HEK293 (cell line): Measurements from ENCODE around the gene MRTFB.

ENCODE experiments used
- CTCF ChIA-PET: fragments of 350-600 bp; formaldehyde crosslinking; extraction: SDS; loops from one replicate; lab custom pipeline; 2021; ENCODE audit warnings: antibody characterized with exemption; lab: Yijun Ruan, JAX
- POLR2A ChIA-PET: fragments of 300-600 bp; formaldehyde crosslinking; extraction: SDS; loops from one replicate; lab custom pipeline; 2020; ENCODE audit warnings: antibody characterized with exemption, inconsistent platforms; lab: Yijun Ruan, JAX
- H3K27ac ChIP-seq: fragments of 200-500 bp; sonication (Bioruptor generic); 2 replicates; pipeline ENCODE4 v1.5.1; 2014; ENCODE audit warnings: low read depth, low read length, control low read depth, inconsistent platforms; ENCODE audit errors: extremely low read depth
- H3K36me3 ChIP-seq, 2 experiments: fragments of 200-500 bp in 1 of 2; sonication (Bioruptor generic) in 1 of 2; 1 replicate in 1 of 2; 2 replicates in 1 of 2; pipeline ENCODE4 v1.5.1; 2014 to 2017; ENCODE audit warnings: inconsistent platforms in 2 of 2, low read length in 2 of 2; ENCODE audit not compliant: control insufficient read depth in 2 of 2, insufficient read depth in 1 of 2
- H3K4me1 ChIP-seq: fragments of 200-500 bp; sonication (Bioruptor generic); 2 replicates; pipeline ENCODE4 v1.5.1; 2014; ENCODE audit warnings: mild to moderate bottlenecking, low read length, inconsistent platforms; ENCODE audit not compliant: control insufficient read depth, insufficient read depth
- H3K4me3 ChIP-seq: 2 replicates; pipeline ENCODE4 v1.5.1; 2011; ENCODE audit warnings: low read depth, mild to moderate bottlenecking, control low read depth, low read length, moderate library complexity
- H3K9me3 ChIP-seq: fragments of 200-500 bp; sonication (Bioruptor generic); 2 replicates; pipeline ENCODE4 v1.5.1; 2014; ENCODE audit warnings: low read depth, low read length, inconsistent platforms; ENCODE audit not compliant: control insufficient read depth, insufficient read depth
- OSR2 ChIP-seq: fragments of 450-650 bp; formaldehyde crosslinking; IDR thresholded peaks from 2 replicates; pipeline ENCODE4 v1.5.1; 2016; ENCODE audit warnings: missing biosample characterization, missing genetic modification characterization
- REST ChIP-seq: fragments of 450-650 bp; formaldehyde crosslinking; IDR thresholded peaks from 2 replicates; pipeline ENCODE4 v1.5.1; 2016; ENCODE audit warnings: missing biosample characterization, missing genetic modification characterization
- SALL2 ChIP-seq: fragments of 450-650 bp; formaldehyde crosslinking; IDR thresholded peaks from 2 replicates; pipeline ENCODE4 v1.5.0; 2017; ENCODE audit warnings: missing biosample characterization, mild to moderate bottlenecking, missing genetic modification characterization, borderline replicate concordance
- SETDB1 ChIP-seq: IDR thresholded peaks from one replicate; pipeline ENCODE4 v1.6.1; 2017; ENCODE audit warnings: mild to moderate bottlenecking, low read length, moderate library complexity, mixed read lengths; ENCODE audit not compliant: insufficient read length
- SP3 ChIP-seq: fragments of 450-650 bp; formaldehyde crosslinking; IDR thresholded peaks from 2 replicates; pipeline ENCODE4 v1.5.1; 2016; ENCODE audit warnings: missing biosample characterization, missing genetic modification characterization
- ZBTB1 ChIP-seq: fragments of 450-650 bp; formaldehyde crosslinking; IDR thresholded peaks from 2 replicates; pipeline ENCODE4 v1.5.1; 2016; ENCODE audit warnings: missing biosample characterization, missing genetic modification characterization
- ZBTB20 ChIP-seq: fragments of 450-650 bp; formaldehyde crosslinking; IDR thresholded peaks from 2 replicates; pipeline ENCODE4 v1.5.1; 2016; ENCODE audit warnings: missing biosample characterization, missing genetic modification characterization
- ZEB2 ChIP-seq: fragments of 450-650 bp; formaldehyde crosslinking; IDR thresholded peaks from 2 replicates; pipeline ENCODE4 v1.5.1; 2016; ENCODE audit warnings: missing biosample characterization, missing genetic modification characterization
- ZFP3 ChIP-seq: fragments of 450-650 bp; formaldehyde crosslinking; IDR thresholded peaks from 2 replicates; pipeline ENCODE4 v1.5.1; 2016; ENCODE audit warnings: low read depth, missing biosample characterization, missing genetic modification characterization
- ZNF121 ChIP-seq: fragments of 450-650 bp; formaldehyde crosslinking; IDR thresholded peaks from 2 replicates; pipeline ENCODE4 v1.5.1; 2016; ENCODE audit warnings: missing biosample characterization, missing genetic modification characterization
- ZNF2 ChIP-seq: fragments of 450-650 bp; formaldehyde crosslinking; IDR thresholded peaks from 2 replicates; pipeline ENCODE4 v1.5.1; 2016; ENCODE audit warnings: missing biosample characterization, missing genetic modification characterization
- ZNF214 ChIP-seq: fragments of 450-650 bp; formaldehyde crosslinking; IDR thresholded peaks from 2 replicates; pipeline ENCODE4 v1.5.1; 2017; ENCODE audit warnings: missing biosample characterization, mild to moderate bottlenecking, missing genetic modification characterization, borderline replicate concordance
- ZNF223 ChIP-seq: fragments of 450-650 bp; formaldehyde crosslinking; IDR thresholded peaks from 2 replicates; pipeline ENCODE4 v1.5.1; 2016; ENCODE audit warnings: missing biosample characterization, missing genetic modification characterization
- ZNF324 ChIP-seq: fragments of 450-650 bp; formaldehyde crosslinking; IDR thresholded peaks from 2 replicates; pipeline ENCODE4 v1.5.1; 2016; ENCODE audit warnings: missing biosample characterization, missing genetic modification characterization
- ZNF362 ChIP-seq: fragments of 450-650 bp; formaldehyde crosslinking; IDR thresholded peaks from 2 replicates; pipeline ENCODE4 v1.5.1; 2016; ENCODE audit warnings: missing biosample characterization, missing genetic modification characterization
- ZNF549 ChIP-seq: fragments of 450-650 bp; IDR thresholded peaks from 2 replicates; pipeline ENCODE4 v1.5.1; 2018; ENCODE audit warnings: missing biosample characterization, missing genetic modification characterization, mild to moderate bottlenecking, inconsistent platforms, moderate library complexity
- ZNF624 ChIP-seq: fragments of 450-650 bp; formaldehyde crosslinking; IDR thresholded peaks from 2 replicates; pipeline ENCODE4 v1.5.1; 2017; ENCODE audit warnings: missing biosample characterization, missing genetic modification characterization
- ZNF664 ChIP-seq: fragments of 450-650 bp; formaldehyde crosslinking; IDR thresholded peaks from 2 replicates; pipeline ENCODE4 v1.5.1; 2016; ENCODE audit warnings: missing biosample characterization, missing genetic modification characterization
- ZNF792 ChIP-seq: fragments of 450-650 bp; formaldehyde crosslinking; IDR thresholded peaks from 2 replicates; pipeline ENCODE4 v1.5.1; 2016; ENCODE audit warnings: missing biosample characterization, missing genetic modification characterization
- ZNF843 ChIP-seq: fragments of 450-650 bp; formaldehyde crosslinking; IDR thresholded peaks from 2 replicates; pipeline ENCODE4 v1.5.1; 2016; ENCODE audit warnings: missing biosample characterization, missing genetic modification characterization
- TF ChIP-seq, protein P1 (sequence below): fragments of 450-650 bp; formaldehyde crosslinking; IDR thresholded peaks from 2 replicates; pipeline ENCODE4 v1.5.1; 2016; ENCODE audit warnings: missing biosample characterization, missing genetic modification characterization, low read depth
- TF ChIP-seq, protein P2 (sequence below): fragments of 450-650 bp; formaldehyde crosslinking; IDR thresholded peaks from 2 replicates; pipeline ENCODE4 v1.5.1; 2016; ENCODE audit warnings: missing biosample characterization, missing genetic modification characterization

MRTFB gene

GRCh38 chr16:14202095-14202494, 131.0 kb downstream of the MRTFB start:
- TF ChIP-seq ZNF214 (no peak), ZNF624 (no peak), ZFP3 (tag by site-specific recombination) (no peak), ZEB2 (tag by site-specific recombination) (no peak), ZNF121 (no peak), ZNF2 (no peak), REST (tag by site-specific recombination) (no peak), ZNF843 (no peak), ZBTB1 (tag by site-specific recombination) (no peak), ZNF549 (tag by site-specific recombination) (no peak), ZNF664 (tag by site-specific recombination) (no peak), SALL2 (tag by site-specific recombination) (no peak), ZNF362 (no peak), SETDB1 (no peak), ZNF223 (no peak)
- TF ChIP-seq, protein P1, sequence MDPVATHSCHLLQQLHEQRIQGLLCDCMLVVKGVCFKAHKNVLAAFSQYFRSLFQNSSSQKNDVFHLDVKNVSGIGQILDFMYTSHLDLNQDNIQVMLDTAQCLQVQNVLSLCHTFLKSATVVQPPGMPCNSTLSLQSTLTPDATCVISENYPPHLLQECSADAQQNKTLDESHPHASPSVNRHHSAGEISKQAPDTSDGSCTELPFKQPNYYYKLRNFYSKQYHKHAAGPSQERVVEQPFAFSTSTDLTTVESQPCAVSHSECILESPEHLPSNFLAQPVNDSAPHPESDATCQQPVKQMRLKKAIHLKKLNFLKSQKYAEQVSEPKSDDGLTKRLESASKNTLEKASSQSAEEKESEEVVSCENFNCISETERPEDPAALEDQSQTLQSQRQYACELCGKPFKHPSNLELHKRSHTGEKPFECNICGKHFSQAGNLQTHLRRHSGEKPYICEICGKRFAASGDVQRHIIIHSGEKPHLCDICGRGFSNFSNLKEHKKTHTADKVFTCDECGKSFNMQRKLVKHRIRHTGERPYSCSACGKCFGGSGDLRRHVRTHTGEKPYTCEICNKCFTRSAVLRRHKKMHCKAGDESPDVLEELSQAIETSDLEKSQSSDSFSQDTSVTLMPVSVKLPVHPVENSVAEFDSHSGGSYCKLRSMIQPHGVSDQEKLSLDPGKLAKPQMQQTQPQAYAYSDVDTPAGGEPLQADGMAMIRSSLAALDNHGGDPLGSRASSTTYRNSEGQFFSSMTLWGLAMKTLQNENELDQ (tag by site-specific recombination), result no peak
- Histone ChIP-seq H3K4me1 (peaks cover 6% of the 10 kb centered on the region; the same call in 1 of the 2 replicates), H3K4me3 (no peak overlapping the region), H3K36me3 (no peaks in the 10 kb centered on the region), H3K9me3 (no peaks in the 10 kb centered on the region), H3K27ac (no peak overlapping the region)
- POLR2A ChIA-PET, result no interaction called here
- CTCF ChIA-PET, result interaction anchor here (1.0 to 1.3 kb wide), 3 partner anchors 12 to 265 kb away, joined by 3 read pairs; no protein-coding TSS in a partner anchor

- no peaks in the 10 kb centered on the region for H3K36me3 ChIP-seq
- peaks cover 6% of the 10 kb centered on the region; the same call in 1 of the 2 replicates for H3K4me1 ChIP-seq
- POLR2A ChIA-PET, result no interaction called here
- CTCF ChIA-PET, result interaction anchor here (0.7 to 1.3 kb wide), 4 partner anchors 12 to 266 kb away, joined by 3 read pairs; no protein-coding TSS in a partner anchor
- TF ChIP-seq ZNF792 (no peak), OSR2 (tag by site-specific recombination) (0 out of 2 replicates have a peak, but pooled peaks have one; percentile 28), ZBTB20 (tag by site-specific recombination) (peak; percentile 59; the same call in 1 of the 2 replicates), SP3 (tag by site-specific recombination) (no peak), ZNF324 (tag by site-specific recombination) (no peak)
- TF ChIP-seq, protein P2, sequence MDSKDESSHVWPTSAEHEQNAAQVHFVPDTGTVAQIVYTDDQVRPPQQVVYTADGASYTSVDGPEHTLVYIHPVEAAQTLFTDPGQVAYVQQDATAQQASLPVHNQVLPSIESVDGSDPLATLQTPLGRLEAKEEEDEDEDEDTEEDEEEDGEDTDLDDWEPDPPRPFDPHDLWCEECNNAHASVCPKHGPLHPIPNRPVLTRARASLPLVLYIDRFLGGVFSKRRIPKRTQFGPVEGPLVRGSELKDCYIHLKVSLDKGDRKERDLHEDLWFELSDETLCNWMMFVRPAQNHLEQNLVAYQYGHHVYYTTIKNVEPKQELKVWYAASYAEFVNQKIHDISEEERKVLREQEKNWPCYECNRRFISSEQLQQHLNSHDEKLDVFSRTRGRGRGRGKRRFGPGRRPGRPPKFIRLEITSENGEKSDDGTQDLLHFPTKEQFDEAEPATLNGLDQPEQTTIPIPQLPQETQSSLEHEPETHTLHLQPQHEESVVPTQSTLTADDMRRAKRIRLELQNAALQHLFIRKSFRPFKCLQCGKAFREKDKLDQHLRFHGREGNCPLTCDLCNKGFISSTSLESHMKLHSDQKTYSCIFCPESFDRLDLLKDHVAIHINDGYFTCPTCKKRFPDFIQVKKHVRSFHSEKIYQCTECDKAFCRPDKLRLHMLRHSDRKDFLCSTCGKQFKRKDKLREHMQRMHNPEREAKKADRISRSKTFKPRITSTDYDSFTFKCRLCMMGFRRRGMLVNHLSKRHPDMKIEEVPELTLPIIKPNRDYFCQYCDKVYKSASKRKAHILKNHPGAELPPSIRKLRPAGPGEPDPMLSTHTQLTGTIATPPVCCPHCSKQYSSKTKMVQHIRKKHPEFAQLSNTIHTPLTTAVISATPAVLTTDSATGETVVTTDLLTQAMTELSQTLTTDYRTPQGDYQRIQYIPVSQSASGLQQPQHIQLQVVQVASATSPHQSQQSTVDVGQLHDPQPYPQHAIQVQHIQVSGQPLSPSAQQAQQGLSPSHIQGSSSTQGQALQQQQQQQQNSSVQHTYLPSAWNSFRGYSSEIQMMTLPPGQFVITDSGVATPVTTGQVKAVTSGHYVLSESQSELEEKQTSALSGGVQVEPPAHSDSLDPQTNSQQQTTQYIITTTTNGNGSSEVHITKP (tag by site-specific recombination), result no peak
- H3K4me3 ChIP-seq, result no peak overlapping the region
- H3K9me3 ChIP-seq, result no peaks in the 10 kb centered on the region
- H3K27ac ChIP-seq, result no peak overlapping the region
Observed at GRCh38 chr16:14202697-14203096, 131.6 kb downstream of the MRTFB start.
